ENCODE data around the gene ENGASE.

GRCh38 chr17:79051306-79051705, 23.3 kb upstream of the ENGASE start:
- TF ChIP-seq USF2 (CRISPR knock-in tag; IDR thresholded peaks at IDR 0.05) (no peak), THRA (IDR thresholded peaks at IDR 0.05) (no peak), ZFP91 (CRISPR knock-in tag; IDR thresholded peaks at IDR 0.05) (no peak), JUND (IDR thresholded peaks at IDR 0.05; ENCODE audit: borderline replicate concordance, low read depth, low read length) (no peak), JUND (tag; IDR thresholded peaks at IDR 0.05; ENCODE audit: borderline replicate concordance, low read depth, low read length) (no peak), SREBF1 (IDR thresholded peaks at IDR 0.05; ENCODE audit: borderline replicate concordance, low read depth, low read length) (no peak), PCBP2 (IDR thresholded peaks at IDR 0.05; ENCODE audit: low read depth, low read length, poor library complexity, severe bottlenecking) (no peak), CHD2 (IDR thresholded peaks at IDR 0.05; ENCODE audit: low read depth, low read length) (no peak), ADNP (tag; IDR thresholded peaks at IDR 0.05) (no peak)
